GM18520 (cell line): ENCODE data around the gene DMXL2.
"Not testable (repeated sequence)": the region's sequence is repeated elsewhere in the genome, so short reads cannot be mapped to it uniquely, and the experiment has no call there.

Experiments used
- ATAC-seq: cut with Tn5 transposase; IDR thresholded peaks from one replicate; pipeline ENCODE4 v1.9.1; 2021; ENCODE audit not compliant: unreplicated experiment

Gene DMXL2

DNA sequence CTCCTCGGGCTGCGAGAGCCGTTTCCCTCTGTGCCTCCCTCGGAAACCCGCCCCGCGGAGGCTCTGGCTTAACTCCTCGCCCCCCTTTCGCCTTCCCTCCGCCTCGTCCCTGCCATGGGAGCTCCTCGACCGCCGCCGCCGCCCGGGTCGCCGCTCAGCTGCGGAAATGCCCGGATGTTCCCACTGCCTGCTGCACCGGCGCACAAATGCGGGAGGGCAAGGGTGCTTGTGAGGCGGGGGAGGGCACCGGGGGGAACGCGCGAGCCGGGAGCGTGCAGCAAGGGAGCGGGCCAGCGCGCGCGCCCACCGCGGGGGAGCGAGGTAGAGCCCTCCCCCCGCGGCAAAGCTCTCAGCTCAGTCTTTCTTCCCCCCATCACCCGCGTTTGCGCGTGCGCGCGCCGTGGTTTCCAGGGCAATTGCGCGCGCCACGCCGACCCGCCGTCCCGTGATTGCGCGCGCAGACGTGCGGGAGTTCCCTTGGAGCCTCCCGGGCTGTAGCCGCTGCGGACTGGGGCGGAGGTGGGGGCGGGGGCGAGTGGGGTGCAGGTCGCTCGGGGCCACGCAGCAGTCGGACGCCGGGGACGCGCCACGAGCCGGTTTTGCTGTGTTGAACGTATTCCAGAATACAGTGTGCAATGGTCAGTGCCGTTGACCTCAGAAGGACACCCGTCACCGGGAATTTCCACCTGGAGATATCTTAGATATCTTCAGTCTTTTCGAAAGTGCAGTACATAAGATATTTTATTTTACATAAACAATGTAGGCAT, at the start of gene DMXL2:
TSS of gene DMXL2 (minus strand) at position 168 of the 767 bp plus-strand sequence. CDS start 226 bp downstream, outside the sequence.
- peak; percentile 21 for ATAC-seq

DNA sequence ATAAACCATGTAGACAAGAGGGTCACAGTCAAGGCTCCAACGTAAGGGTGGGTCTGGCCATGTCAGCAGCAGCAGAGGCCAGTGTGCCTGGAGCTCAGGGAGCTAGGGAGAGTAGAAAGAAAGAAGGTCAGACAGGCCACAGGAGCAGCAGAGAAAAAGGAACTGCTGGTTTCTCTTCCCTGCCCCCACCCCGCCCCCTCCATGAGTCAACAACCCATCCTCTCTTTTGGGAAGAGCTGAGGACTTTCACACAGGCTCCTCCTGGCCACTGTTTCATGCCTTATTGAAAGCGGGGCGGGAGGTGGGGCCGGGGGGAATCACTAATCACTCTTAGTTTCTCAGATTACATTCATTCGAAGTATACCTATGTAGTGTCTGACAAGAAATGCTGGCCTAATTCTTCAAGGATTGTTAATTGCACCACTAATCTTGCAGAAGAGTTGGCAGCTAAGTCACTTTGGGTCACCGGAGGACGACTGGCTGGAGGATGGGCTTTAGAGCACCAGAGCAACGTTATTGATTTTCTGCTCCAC, 49.6 kb upstream of the DMXL2 start:
- ATAC-seq, result no peak

DNA sequence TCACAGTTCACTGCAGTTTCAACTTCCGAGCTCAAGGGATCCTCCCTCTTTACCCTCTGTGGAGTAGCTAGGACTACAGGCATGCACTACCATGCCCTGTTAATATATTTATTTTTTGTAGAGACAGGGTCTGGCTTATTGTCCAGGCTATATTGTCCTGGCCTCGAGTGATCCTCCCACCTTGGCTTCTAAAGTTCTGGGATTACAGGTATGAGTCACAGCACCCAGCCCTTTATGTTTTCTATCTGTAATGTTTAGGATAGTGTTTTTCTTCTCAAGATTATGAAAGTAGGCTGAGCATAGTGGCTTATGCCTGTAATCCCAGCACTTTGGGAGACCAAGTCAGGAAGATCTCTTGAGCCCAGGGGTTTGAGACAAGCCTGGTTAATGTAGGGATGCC, 46.8 kb upstream of the DMXL2 start:
- no peak for ATAC-seq

DNA sequence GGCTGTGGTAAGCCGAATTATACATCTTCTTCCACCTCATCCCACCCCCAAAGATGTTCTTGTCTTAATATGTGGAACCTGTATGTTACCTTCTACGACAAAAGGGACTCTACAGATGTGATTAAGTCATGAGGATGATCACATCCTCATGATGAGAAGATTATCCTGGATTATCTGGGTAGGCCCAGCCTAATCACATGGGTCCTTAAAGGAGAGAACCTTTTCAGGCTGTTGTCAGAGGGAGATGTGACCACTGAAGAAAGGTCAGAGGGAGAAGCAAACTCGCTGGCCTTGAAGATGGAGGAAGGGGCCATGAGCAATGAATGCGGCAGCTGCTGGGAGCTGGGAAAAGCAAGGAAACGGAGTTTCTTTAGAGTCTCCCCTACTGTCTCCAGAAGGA, 45.9 kb upstream of the DMXL2 start:
- ATAC-seq, result no peak

GRCh38 chr15:51667478-51667877, 44.9 kb upstream of the DMXL2 start:
- ATAC-seq, result no peak

- ATAC-seq, result no peak
These were observed 38.5 kb upstream of the DMXL2 start for GRCh38 chr15:51661072-51661471.

- no peak for ATAC-seq
These were observed 36.1 kb upstream of the DMXL2 start for GRCh38 chr15:51658664-51659063.

- not testable (repeated sequence) for ATAC-seq
These were observed 33.0 kb upstream of the DMXL2 start for GRCh38 chr15:51655401-51656057.

DNA sequence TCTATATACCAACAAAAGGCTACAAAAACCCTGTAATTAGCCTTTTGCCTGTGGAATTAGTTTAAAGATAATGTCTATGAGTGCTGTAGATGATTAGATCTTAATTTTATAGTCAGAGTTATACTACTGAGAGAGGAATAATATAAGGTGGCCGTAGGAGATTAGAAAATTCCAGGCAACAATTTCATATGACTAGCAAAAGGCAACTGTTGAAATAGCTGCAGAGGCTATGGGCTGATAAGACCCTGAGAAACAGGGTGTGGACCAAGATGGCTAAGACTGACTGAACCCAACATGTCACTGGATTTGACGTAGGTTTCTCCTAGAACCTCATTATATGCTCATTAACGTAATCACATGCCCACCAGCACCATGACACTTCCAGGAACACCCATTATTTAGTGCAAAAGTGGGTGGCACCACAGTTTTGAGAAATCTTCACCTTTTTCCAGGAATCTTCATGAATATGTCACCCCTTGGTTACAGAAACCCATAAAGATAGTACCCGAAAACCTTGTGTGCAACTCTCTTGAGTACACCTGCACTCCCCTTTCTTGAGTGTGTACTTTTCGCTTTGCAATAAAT, 29.6 kb upstream of the DMXL2 start:
- no peak for ATAC-seq

DNA sequence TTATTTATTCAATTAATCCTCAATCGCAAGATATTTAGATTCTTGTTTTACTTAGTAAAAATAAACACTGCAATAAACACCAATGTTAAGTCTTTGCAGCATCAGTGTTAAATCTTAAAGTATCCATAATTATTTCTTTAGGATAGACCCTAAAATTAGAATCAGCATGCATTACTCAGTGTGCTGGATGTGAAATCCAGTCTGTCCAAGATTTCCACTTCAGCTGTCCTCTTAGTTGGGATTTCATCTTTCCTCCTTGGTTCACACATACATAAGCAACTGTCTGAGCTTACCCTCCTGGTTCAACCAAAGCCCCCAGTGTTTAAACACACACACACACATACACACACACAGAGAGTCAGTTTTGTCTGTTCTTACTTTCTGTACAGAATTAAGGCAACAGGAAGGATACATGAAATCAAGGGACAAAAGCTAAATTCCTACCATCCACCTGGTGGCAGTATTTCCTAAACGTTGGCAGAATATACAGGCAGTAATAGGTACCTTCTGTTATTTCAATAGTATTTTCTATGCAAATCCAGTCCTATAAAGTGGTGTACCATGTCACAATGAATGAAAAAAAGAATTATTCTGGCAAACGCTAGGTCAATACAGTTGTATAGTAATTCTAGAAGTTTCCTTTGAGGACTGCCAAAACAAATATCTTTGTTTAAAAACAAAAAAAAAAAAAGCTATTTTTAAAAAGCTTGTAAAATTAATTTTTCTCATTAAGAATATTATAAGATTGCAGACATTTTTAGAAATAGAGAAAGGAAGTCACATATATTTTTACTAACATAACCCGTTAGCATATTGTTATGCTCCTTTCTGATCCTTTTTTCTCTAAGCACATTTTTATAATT, 27.3 kb upstream of the DMXL2 start:
- ATAC-seq, result no peak

- not testable (repeated sequence) for ATAC-seq
These were observed 26.1 kb upstream of the DMXL2 start for GRCh38 chr15:51648643-51649042.

GRCh38 chr15:51648101-51648500, 25.5 kb upstream of the DMXL2 start:
- not testable (repeated sequence) for ATAC-seq

DNA sequence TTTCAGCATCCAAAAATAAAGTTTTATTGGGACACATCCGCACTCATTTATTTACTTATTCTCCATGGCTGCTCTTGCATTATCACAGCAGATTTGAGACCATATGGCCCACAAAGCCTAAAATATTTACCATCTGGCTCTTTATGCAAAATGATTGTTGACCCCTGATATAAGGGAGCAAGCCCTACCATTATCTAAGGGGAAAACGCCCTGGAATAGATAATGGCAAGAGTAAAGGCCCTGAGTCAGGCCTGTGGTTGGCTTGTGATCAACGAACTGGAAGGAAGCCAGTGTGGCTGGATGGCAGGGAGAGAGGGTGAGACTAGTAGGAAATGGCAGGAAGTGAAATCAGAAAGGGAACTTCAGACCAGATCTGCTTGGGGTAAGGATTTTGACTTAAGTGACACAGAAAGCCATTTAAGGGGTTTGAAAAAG, 24.6 kb upstream of the DMXL2 start:
- no peak for ATAC-seq

GRCh38 chr15:51642696-51643095, 20.1 kb upstream of the DMXL2 start:
- ATAC-seq, result no peak

DNA sequence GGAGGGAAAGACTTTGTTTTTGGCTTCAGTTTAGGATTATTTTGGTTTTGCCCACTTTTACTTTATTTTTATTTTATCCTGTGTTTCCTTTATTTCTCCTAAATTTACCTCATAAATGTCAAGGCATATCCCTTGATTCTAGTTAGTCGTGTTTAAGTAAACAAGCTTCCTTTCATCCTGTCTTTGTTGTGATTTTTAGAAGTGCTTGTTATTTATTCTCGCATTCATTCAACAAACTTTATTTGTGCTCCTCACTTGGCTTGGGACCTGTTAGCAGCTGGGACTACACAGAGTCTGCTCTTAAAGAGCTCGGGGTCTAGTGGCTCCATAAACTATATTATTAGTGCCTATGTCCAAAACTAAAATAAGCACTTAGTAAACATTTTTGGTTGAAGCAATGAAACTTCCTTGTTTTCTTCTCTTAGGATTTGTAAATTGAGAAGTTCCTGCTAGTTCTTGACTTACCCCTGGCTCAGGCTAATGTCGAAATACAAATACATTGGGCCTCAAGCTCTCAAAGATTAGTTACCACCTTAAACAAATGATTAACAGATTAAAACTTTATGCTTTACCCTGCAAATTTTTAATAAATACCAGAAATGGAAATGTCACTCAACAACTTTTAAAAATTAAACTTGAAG, 19.0 kb upstream of the DMXL2 start:
- ATAC-seq, result no peak

- ATAC-seq, result no peak
These were observed 12.1 kb upstream of the DMXL2 start for GRCh38 chr15:51634591-51635198.

DNA sequence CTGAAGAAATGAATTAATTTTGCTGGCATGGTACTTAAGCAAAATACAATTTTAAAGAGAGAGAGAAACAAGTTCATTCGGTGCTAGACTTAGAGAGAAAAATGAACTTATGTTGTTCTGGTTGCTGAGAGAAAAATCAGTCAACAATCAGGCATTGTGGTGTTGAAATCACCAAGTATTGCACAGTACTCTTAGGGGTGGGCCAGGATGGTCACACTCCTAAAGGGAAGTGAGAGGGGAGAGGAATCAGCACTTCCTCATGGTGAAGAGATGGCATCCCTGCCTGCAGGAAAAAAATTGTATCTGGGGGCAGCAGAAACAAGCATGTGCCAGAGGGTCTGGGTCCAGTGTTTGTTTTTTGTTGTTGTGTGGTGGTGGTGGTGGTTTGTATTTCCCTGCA, 7.0 kb upstream of the DMXL2 start:
- no peak for ATAC-seq

DNA sequence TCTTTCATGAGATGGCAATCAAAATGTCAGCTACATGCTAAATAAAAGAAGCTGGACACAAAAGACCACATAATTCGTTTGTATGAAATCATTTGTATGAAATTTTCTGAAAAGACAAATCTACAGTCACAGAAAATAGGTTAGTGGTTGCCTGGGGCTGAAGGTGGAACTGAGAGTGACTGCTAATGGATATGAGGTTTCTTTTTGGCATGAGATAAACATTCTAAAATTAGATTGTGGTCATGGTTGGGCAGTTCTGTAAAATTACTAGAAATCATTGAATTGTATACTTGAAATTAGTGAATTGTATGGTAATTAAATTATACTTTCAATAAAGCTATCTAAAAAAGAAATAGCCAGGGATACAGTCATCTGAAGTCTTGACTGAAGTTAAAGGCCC, 2.7 kb upstream of the DMXL2 start:
- no peak for ATAC-seq

DNA sequence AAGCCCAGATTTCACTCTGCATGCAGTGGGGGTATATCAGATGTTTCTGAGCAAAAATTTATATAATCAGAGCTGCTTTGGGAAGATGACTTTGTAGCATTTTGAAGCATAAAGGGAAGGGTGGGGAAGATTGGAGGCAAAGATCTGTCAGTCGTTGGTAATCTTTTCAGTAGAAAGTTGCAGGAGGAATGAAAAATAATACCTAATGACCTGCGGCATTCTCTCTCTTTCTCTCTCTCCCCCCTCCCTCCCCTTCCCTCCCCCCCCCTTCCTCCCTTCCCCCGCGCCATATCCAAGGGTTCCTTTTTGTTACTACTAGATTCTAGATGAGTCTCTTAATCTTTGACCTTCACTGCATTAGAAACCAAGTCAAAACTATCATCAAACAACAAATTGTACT, 1.5 kb upstream of the DMXL2 start:
- no peak for ATAC-seq

GRCh38 chr15:51623386-51623938, 891 bp upstream of the DMXL2 start:
- ATAC-seq, result no peak
